Calu3 (cell line): ENCODE measurements around the gene TMCO6. TPM values are rescaled to one million over a fixed set of nuclear protein-coding genes. Genes with fewer than 3 reads are reported as not detected.
"Not testable (repeated sequence)": the region's sequence is repeated elsewhere in the genome, so short reads cannot be mapped to it uniquely, and the experiment has no call there.

ENCODE experiments used
- BruUV-seq: library from RNA; stranded (reverse); fragments of 400-500 nt; replicated peaks from 2 replicates; lab custom pipeline; 2021; lab: Mats Ljungman, UMichigan
- CTCF ChIA-PET: fragments of 300-600 bp; sonication (Branson Sonifier 250); formaldehyde crosslinking; loops from one replicate; lab custom pipeline; 2022; ENCODE audit warnings: antibody characterized with exemption; lab: Charles Lee
- DNase-seq: peaks from one replicate; pipeline ENCODE4 v3.0.0; 2022
- H3K27ac Mint-ChIP-seq: one replicate; pipeline ENCODE4 v1.8.0; 2022; ENCODE audit warnings: mixed read lengths; ENCODE audit not compliant: unreplicated experiment
- H3K27me3 Mint-ChIP-seq: one replicate; pipeline ENCODE4 v1.8.0; 2022; ENCODE audit warnings: mixed read lengths; ENCODE audit not compliant: unreplicated experiment
- H3K36me3 Mint-ChIP-seq: one replicate; pipeline ENCODE4 v1.8.0; 2022; ENCODE audit warnings: mild to moderate bottlenecking, moderate library complexity, mixed read lengths; ENCODE audit not compliant: insufficient read depth, unreplicated experiment
- H3K4me1 Mint-ChIP-seq: one replicate; pipeline ENCODE4 v1.8.0; 2022; ENCODE audit warnings: mild to moderate bottlenecking, low read depth, mixed read lengths; ENCODE audit not compliant: unreplicated experiment
- H3K4me3 Mint-ChIP-seq: one replicate; pipeline ENCODE4 v1.8.0; 2022; ENCODE audit warnings: mild to moderate bottlenecking, low read depth, moderate library complexity, mixed read lengths; ENCODE audit not compliant: unreplicated experiment
- H3K9me3 Mint-ChIP-seq: one replicate; pipeline ENCODE4 v1.8.0; 2022; ENCODE audit warnings: low read depth, mixed read lengths; ENCODE audit not compliant: unreplicated experiment
- intact Hi-C: fragments of 100-400 bp; cut with micrococcal nuclease; formaldehyde crosslinking; loops from one replicate; pipeline ENCODE4 v1.10.0; 2022; ENCODE audit not compliant: unreplicated experiment
- total RNA-seq: library from RNA; stranded (reverse); gene quantifications from 2 replicates; pipeline ENCODE4 v1.2.3, GENCODE V29; 2022
- TF ChIP-seq, protein P1 (sequence below): fragments of 200-600 bp; IDR thresholded peaks from one replicate; pipeline ENCODE4 v1.8.0; 2022; ENCODE audit warnings: antibody characterized with exemption; ENCODE audit not compliant: unreplicated experiment

Gene TMCO6
- total RNA-seq, 1 experiment from 2014 or later: 30.9 TPM

GRCh38 chr5:140637371-140638100 lies 1.7 kb upstream of the TMCO6 start:
- Mint-ChIP-seq H3K4me1 (peaks cover 48% of the 10 kb centered on the region), H3K27me3 (no peaks in the 10 kb centered on the region), H3K27ac (no peak overlapping the region), H3K36me3 (peaks cover 37% of the 10 kb centered on the region), H3K4me3 (no peak overlapping the region), H3K9me3 (no peaks in the 10 kb centered on the region)
- intact Hi-C loops: loop anchor here (2.0 to 10.0 kb wide), 2 partner anchors 81 to 233 kb away; partner anchors contain the start of genes ANKHD1 and SRA1
- CTCF ChIA-PET: interaction anchor here (0.7 kb wide), 1 partner anchor 472 kb away, joined by 3 read pairs; no protein-coding TSS in a partner anchor
- no peak for DNase-seq
- TF ChIP-seq, protein P1, sequence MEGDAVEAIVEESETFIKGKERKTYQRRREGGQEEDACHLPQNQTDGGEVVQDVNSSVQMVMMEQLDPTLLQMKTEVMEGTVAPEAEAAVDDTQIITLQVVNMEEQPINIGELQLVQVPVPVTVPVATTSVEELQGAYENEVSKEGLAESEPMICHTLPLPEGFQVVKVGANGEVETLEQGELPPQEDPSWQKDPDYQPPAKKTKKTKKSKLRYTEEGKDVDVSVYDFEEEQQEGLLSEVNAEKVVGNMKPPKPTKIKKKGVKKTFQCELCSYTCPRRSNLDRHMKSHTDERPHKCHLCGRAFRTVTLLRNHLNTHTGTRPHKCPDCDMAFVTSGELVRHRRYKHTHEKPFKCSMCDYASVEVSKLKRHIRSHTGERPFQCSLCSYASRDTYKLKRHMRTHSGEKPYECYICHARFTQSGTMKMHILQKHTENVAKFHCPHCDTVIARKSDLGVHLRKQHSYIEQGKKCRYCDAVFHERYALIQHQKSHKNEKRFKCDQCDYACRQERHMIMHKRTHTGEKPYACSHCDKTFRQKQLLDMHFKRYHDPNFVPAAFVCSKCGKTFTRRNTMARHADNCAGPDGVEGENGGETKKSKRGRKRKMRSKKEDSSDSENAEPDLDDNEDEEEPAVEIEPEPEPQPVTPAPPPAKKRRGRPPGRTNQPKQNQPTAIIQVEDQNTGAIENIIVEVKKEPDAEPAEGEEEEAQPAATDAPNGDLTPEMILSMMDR: no peak
- no TSS peak for BruUV-seq

DNA sequence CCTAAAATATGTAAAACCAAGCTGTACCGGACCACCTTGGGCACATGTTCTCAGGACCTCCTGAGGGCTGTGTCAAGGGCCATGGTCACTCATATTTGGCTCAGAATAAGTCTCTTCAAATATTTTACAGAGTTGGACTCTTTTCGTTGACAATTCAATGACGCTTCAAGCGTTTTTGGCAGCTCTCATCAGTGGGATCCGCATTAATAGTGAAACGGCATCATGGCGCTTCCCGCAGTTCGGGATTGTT lies 428 bp upstream of the TMCO6 start:
- H3K4me3 Mint-ChIP-seq: peak overlapping the region; percentile 96
- not testable (repeated sequence) for H3K9me3 Mint-ChIP-seq, H3K27me3 Mint-ChIP-seq, DNase-seq, BruUV-seq
- H3K27ac Mint-ChIP-seq: peak overlapping the region; percentile 30
- peaks cover 30% of the 10 kb centered on the region for H3K36me3 Mint-ChIP-seq
- CTCF ChIA-PET: interaction anchor here (0.6 to 1.9 kb wide), 7 partner anchors 9 to 266 kb away, joined by 3 to 9 read pairs (median 3); partner anchors contain the start of genes HARS1, HARS2, IK and NDUFA2
- intact Hi-C loops: loop anchor here (2.0 to 10.0 kb wide), 2 partner anchors 82 to 234 kb away; partner anchors contain the start of genes ANKHD1 and SRA1
- H3K4me1 Mint-ChIP-seq: peaks cover 35% of the 10 kb centered on the region

DNA sequence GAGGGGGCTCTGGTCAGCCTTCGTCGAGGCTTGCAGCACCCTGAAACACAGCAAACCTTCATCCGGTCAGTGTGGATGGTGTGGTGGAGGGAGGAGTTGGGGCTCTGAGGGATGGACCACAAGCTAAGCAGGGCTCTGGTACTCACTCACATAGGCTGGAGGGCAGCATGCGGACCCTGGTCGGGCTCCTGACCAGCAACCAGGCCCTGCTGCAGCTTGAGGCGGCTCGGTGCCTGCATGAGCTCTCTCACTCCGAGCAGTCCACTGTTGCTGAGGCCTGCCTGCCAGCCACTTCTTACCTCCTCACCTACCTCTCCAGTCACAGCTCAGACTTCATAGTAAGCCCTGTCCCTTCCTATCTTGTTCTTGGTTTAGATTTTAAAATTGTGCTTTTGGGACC lies 2.5 kb downstream of the TMCO6 start:
- H3K4me3 Mint-ChIP-seq: no peak overlapping the region
- H3K36me3 Mint-ChIP-seq: peaks cover 48% of the 10 kb centered on the region
- CTCF ChIA-PET: no interaction called here
- H3K4me1 Mint-ChIP-seq: peaks cover 45% of the 10 kb centered on the region
- intact Hi-C loops: no loop called here
- BruUV-seq: no TSS peak
- H3K9me3 Mint-ChIP-seq: no peaks in the 10 kb centered on the region
- TF ChIP-seq, protein P1: no peak
- no peaks in the 10 kb centered on the region for H3K27me3 Mint-ChIP-seq
- no peak for DNase-seq
- no peak overlapping the region for H3K27ac Mint-ChIP-seq

- Mint-ChIP-seq H3K27ac (no peak overlapping the region), H3K9me3 (no peaks in the 10 kb centered on the region), H3K36me3 (peaks cover 58% of the 10 kb centered on the region), H3K27me3 (no peaks in the 10 kb centered on the region), H3K4me1 (peaks cover 43% of the 10 kb centered on the region), H3K4me3 (no peak overlapping the region)
- BruUV-seq: no TSS peak
- CTCF ChIA-PET: no interaction called here
- TF ChIP-seq, protein P1: no peak
- intact Hi-C loops: no loop called here
- no peak for DNase-seq
Measured at GRCh38 chr5:140642718-140643117, 3.5 kb downstream of the TMCO6 start.

DNA sequence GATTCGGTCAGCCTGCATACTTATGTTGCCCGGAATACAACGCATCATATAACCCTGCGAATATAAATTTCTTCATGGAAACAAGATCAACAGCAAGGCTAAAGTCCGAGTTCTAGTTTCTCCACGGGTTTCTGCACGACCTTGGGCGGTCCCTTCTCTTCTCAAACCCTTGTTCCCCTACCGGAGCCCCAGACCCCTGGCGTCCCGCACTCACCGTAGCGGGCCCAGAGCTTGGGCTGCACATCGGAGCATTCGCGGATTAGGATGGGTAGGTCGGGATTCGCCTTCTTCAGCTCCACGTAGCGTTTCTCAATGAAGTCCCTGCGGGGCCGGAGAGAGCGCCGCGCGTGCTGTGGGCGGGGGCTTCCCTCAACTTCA lies 7.8 kb downstream of the TMCO6 start:
- BruUV-seq: no TSS peak

More for the DNA sequence above, 7.8 kb downstream of the TMCO6 start:
- DNase-seq: no peak
- TF ChIP-seq, protein P1: no peak
- CTCF ChIA-PET: interaction anchor here (0.6 to 1.7 kb wide), 18 partner anchors 8 to 920 kb away, joined by 3 to 12 read pairs (median 4); partner anchors contain the start of genes CD14, EIF4EBP3, HARS1 and HARS2
- Mint-ChIP-seq H3K4me3 (peak overlapping the region; percentile 91), H3K4me1 (peaks cover 10% of the 10 kb centered on the region), H3K27me3 (no peaks in the 10 kb centered on the region), H3K27ac (peak overlapping the region; percentile 89), H3K9me3 (no peaks in the 10 kb centered on the region), H3K36me3 (peaks cover 71% of the 10 kb centered on the region)
- intact Hi-C loops: no loop called here
